ENCODE results near the gene BICDL1.

Gene BICDL1

GRCh38 chr12:119988472-119989360 is at the start of gene BICDL1:
Gene BICDL1 (plus strand): TSS chr12:119989236. CDS start chr12:119989869, 633 bp downstream.
- H3K27me3 ChIP-seq (ENCODE audit: control insufficient read depth in 1 of 2, insufficient read depth in 2 of 2, low read length in 2 of 2), result peaks cover 7 to 37% of the 10 kb centered on the region in 2 donors
- H3K4me1 ChIP-seq (ENCODE audit: insufficient read depth, low read length), result peaks cover 6% of the 10 kb centered on the region
- H3K9ac ChIP-seq (ENCODE audit: low read length), result no peak within 1 kb of the TSS
- H3K4me3 ChIP-seq (ENCODE audit: low read depth in 1 of 2, low read length in 2 of 2), result peak within 1 kb of the TSS in 1 of 2 donors; percentile 24
- no peak within 1 kb of the TSS for H3K27ac ChIP-seq (ENCODE audit: low read depth, low read length)
- no peaks in the 10 kb centered on the region for H3K9me3 ChIP-seq (ENCODE audit: low read length)
- H3K36me3 ChIP-seq (ENCODE audit: insufficient read depth, low read length), result no peaks in the 10 kb centered on the region

DNA sequence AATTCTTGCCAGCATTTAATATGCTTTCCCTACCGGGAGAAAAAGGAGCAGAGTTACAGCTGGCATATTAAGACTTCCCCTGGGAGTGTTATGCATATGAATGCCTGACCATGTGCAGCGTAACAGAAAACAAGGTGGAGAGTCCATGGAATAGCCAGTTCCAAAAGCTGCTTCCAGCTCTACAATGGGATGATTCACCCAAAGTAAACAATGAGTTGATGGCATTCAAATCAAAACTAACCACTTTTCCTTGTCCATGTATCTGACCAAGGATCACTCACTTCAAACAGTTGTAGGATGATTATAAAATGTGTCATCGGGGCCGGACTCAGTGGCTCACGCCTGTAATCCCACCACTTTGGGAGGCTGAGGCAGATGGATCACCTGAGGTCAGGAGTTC is 48.1 kb upstream of the BICDL1 start:
- no peaks in the 10 kb centered on the region for H3K9me3 ChIP-seq (ENCODE audit: low read length)
- H3K36me3 ChIP-seq (ENCODE audit: insufficient read depth, low read length), result no peaks in the 10 kb centered on the region
- no peaks in the 10 kb centered on the region for H3K27me3 ChIP-seq (ENCODE audit: control insufficient read depth in 1 of 2, insufficient read depth in 2 of 2, low read length in 2 of 2)
- no peak overlapping the region for H3K27ac ChIP-seq (ENCODE audit: low read depth, low read length)
- no peak overlapping the region for H3K4me3 ChIP-seq (ENCODE audit: low read depth in 1 of 2, low read length in 2 of 2)
- no peak overlapping the region for H3K9ac ChIP-seq (ENCODE audit: low read length)
- H3K4me1 ChIP-seq (ENCODE audit: insufficient read depth, low read length), result no peaks in the 10 kb centered on the region

GRCh38 chr12:119942386-119942785 is 46.6 kb upstream of the BICDL1 start:
- Histone ChIP-seq H3K4me1 (ENCODE audit: insufficient read depth, low read length) (no peaks in the 10 kb centered on the region), H3K4me3 (ENCODE audit: low read depth in 1 of 2, low read length in 2 of 2) (no peak overlapping the region), H3K9me3 (ENCODE audit: low read length) (no peaks in the 10 kb centered on the region), H3K9ac (ENCODE audit: low read length) (no peak overlapping the region), H3K27ac (ENCODE audit: low read depth, low read length) (no peak overlapping the region), H3K36me3 (ENCODE audit: insufficient read depth, low read length) (no peaks in the 10 kb centered on the region), H3K27me3 (ENCODE audit: control insufficient read depth in 1 of 2, insufficient read depth in 2 of 2, low read length in 2 of 2) (no peaks in the 10 kb centered on the region)

GRCh38 chr12:119946213-119946612 is 42.8 kb upstream of the BICDL1 start:
- Histone ChIP-seq H3K27me3 (ENCODE audit: control insufficient read depth in 1 of 2, insufficient read depth in 2 of 2, low read length in 2 of 2) (no peaks in the 10 kb centered on the region), H3K27ac (ENCODE audit: low read depth, low read length) (no peak overlapping the region), H3K9ac (ENCODE audit: low read length) (no peak overlapping the region), H3K4me1 (ENCODE audit: insufficient read depth, low read length) (no peaks in the 10 kb centered on the region), H3K36me3 (ENCODE audit: insufficient read depth, low read length) (no peaks in the 10 kb centered on the region), H3K4me3 (ENCODE audit: low read depth in 1 of 2, low read length in 2 of 2) (no peak overlapping the region), H3K9me3 (ENCODE audit: low read length) (no peaks in the 10 kb centered on the region)

- Histone ChIP-seq H3K27ac (ENCODE audit: low read depth, low read length) (no peak overlapping the region), H3K9me3 (ENCODE audit: low read length) (no peaks in the 10 kb centered on the region), H3K36me3 (ENCODE audit: insufficient read depth, low read length) (no peaks in the 10 kb centered on the region), H3K4me3 (ENCODE audit: low read depth in 1 of 2, low read length in 2 of 2) (no peak overlapping the region), H3K4me1 (ENCODE audit: insufficient read depth, low read length) (no peaks in the 10 kb centered on the region), H3K27me3 (ENCODE audit: control insufficient read depth in 1 of 2, insufficient read depth in 2 of 2, low read length in 2 of 2) (no peaks in the 10 kb centered on the region), H3K9ac (ENCODE audit: low read length) (no peak overlapping the region)
Measured at GRCh38 chr12:119949145-119949544, 39.9 kb upstream of the BICDL1 start.

GRCh38 chr12:119949594-119949993 is 39.4 kb upstream of the BICDL1 start:
- Histone ChIP-seq H3K27ac (ENCODE audit: low read depth, low read length) (no peak overlapping the region), H3K27me3 (ENCODE audit: control insufficient read depth in 1 of 2, insufficient read depth in 2 of 2, low read length in 2 of 2) (no peaks in the 10 kb centered on the region), H3K9me3 (ENCODE audit: low read length) (no peaks in the 10 kb centered on the region), H3K4me3 (ENCODE audit: low read depth in 1 of 2, low read length in 2 of 2) (no peak overlapping the region), H3K4me1 (ENCODE audit: insufficient read depth, low read length) (no peaks in the 10 kb centered on the region), H3K36me3 (ENCODE audit: insufficient read depth, low read length) (no peaks in the 10 kb centered on the region), H3K9ac (ENCODE audit: low read length) (no peak overlapping the region)

- Histone ChIP-seq H3K4me1 (ENCODE audit: insufficient read depth, low read length) (no peaks in the 10 kb centered on the region), H3K9me3 (ENCODE audit: low read length) (peaks cover 10% of the 10 kb centered on the region), H3K9ac (ENCODE audit: low read length) (no peak overlapping the region), H3K36me3 (ENCODE audit: insufficient read depth, low read length) (no peaks in the 10 kb centered on the region), H3K4me3 (ENCODE audit: low read depth in 1 of 2, low read length in 2 of 2) (no peak overlapping the region), H3K27ac (ENCODE audit: low read depth, low read length) (no peak overlapping the region), H3K27me3 (ENCODE audit: control insufficient read depth in 1 of 2, insufficient read depth in 2 of 2, low read length in 2 of 2) (no peaks in the 10 kb centered on the region)
Measured at GRCh38 chr12:119956047-119956446, 33.0 kb upstream of the BICDL1 start.

DNA sequence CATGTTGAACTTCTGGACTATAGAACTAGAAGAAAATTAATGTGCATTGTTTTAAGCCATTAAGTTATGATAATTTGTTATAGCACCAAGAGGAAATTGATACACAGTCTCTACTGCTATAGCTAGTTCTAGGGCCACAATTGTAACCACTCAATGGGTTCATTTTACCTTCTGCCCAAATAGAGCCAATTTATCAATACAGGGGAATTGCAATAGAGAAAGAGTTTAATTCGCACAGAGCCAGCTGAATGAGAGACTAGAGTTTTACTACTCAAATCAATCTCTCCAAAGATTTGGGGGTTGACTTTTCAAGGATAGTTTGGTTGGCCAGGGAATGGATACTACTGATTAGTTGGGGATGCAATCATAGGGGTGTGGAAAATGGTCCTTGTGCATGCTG is 31.9 kb upstream of the BICDL1 start:
- Histone ChIP-seq H3K27ac (ENCODE audit: low read depth, low read length) (no peak overlapping the region), H3K4me1 (ENCODE audit: insufficient read depth, low read length) (no peaks in the 10 kb centered on the region), H3K4me3 (ENCODE audit: low read depth in 1 of 2, low read length in 2 of 2) (no peak overlapping the region), H3K36me3 (ENCODE audit: insufficient read depth, low read length) (no peaks in the 10 kb centered on the region), H3K9ac (ENCODE audit: low read length) (no peak overlapping the region), H3K9me3 (ENCODE audit: low read length) (peaks cover 10% of the 10 kb centered on the region), H3K27me3 (ENCODE audit: control insufficient read depth in 1 of 2, insufficient read depth in 2 of 2, low read length in 2 of 2) (no peaks in the 10 kb centered on the region)

DNA sequence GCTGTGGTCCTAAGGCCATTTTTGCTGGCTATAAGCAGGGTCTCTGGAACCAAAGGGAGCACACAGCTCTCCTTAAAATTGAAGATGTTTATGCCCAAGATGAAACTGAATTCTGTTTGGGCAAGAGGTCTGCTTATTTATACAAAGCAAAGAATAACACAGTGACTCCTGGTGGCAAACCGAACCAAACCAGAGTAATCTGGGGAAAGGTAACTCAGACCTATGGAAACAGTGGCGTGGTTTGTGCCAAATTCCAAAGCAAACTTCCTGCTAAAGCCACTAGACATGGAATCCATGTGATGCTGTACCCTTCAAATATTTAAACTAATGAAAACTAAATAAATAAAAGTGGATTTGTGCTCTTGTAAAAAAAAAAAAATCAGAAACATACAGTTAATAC is 29.6 kb upstream of the BICDL1 start:
- Histone ChIP-seq H3K9ac (ENCODE audit: low read length) (no peak overlapping the region), H3K27ac (ENCODE audit: low read depth, low read length) (no peak overlapping the region), H3K4me1 (ENCODE audit: insufficient read depth, low read length) (no peaks in the 10 kb centered on the region), H3K9me3 (ENCODE audit: low read length) (peaks cover 10% of the 10 kb centered on the region), H3K4me3 (ENCODE audit: low read depth in 1 of 2, low read length in 2 of 2) (no peak overlapping the region), H3K27me3 (ENCODE audit: control insufficient read depth in 1 of 2, insufficient read depth in 2 of 2, low read length in 2 of 2) (no peaks in the 10 kb centered on the region), H3K36me3 (ENCODE audit: insufficient read depth, low read length) (no peaks in the 10 kb centered on the region)

DNA sequence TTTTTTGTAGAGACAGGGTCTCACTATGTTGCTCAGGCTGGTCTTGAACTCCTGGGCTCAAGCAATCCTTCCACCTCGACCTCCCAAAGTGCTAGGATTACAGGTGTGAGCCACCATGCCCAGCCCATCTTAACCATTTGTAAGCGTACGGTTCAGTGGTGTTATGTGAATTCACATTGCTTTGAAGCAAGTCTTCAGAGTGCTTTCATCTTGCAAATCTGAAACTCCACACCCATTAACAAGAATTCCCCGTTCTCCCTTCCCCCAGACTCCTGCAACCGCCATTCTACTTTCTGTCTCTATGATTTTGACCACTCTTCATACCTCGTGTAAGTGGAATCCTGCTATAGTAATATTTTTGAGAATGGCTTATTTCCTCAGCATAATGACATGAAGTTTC is 24.9 kb upstream of the BICDL1 start:
- H3K9ac ChIP-seq (ENCODE audit: low read length), result no peak overlapping the region
- no peaks in the 10 kb centered on the region for H3K9me3 ChIP-seq (ENCODE audit: low read length)
- H3K27ac ChIP-seq (ENCODE audit: low read depth, low read length), result no peak overlapping the region
- H3K4me3 ChIP-seq (ENCODE audit: low read depth in 1 of 2, low read length in 2 of 2), result no peak overlapping the region
- H3K27me3 ChIP-seq (ENCODE audit: control insufficient read depth in 1 of 2, insufficient read depth in 2 of 2, low read length in 2 of 2), result no peaks in the 10 kb centered on the region
- H3K4me1 ChIP-seq (ENCODE audit: insufficient read depth, low read length), result no peaks in the 10 kb centered on the region
- no peaks in the 10 kb centered on the region for H3K36me3 ChIP-seq (ENCODE audit: insufficient read depth, low read length)

DNA sequence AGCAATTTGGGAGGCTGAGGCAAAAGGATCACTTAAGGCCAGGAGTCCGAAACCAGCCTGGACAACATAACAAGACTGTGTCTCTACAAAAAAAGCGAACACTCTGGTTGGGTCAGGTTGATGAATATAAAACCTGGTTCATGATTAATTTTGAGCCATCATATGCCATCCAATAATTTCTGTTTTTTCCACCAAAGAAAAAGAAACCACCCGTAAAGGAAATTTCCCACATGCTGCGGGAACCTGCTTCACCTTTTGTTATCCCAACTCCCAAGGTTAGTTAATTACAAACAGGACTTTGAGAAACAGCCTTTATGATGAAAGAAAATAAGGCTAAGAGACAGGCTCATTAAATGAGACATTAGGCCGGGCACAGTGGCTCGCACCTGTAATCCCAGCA is 24.1 kb upstream of the BICDL1 start:
- H3K4me1 ChIP-seq (ENCODE audit: insufficient read depth, low read length), result no peaks in the 10 kb centered on the region
- H3K27ac ChIP-seq (ENCODE audit: low read depth, low read length), result no peak overlapping the region
- H3K9ac ChIP-seq (ENCODE audit: low read length), result no peak overlapping the region

GRCh38 chr12:119980242-119980641 is 8.8 kb upstream of the BICDL1 start:
- Histone ChIP-seq H3K4me3 (ENCODE audit: low read depth in 1 of 2, low read length in 2 of 2) (no peak overlapping the region), H3K9me3 (ENCODE audit: low read length) (no peaks in the 10 kb centered on the region), H3K27ac (ENCODE audit: low read depth, low read length) (no peak overlapping the region), H3K36me3 (ENCODE audit: insufficient read depth, low read length) (no peaks in the 10 kb centered on the region), H3K27me3 (ENCODE audit: control insufficient read depth in 1 of 2, insufficient read depth in 2 of 2, low read length in 2 of 2) (peaks cover 0 to 12% of the 10 kb centered on the region in 2 donors), H3K4me1 (ENCODE audit: insufficient read depth, low read length) (no peaks in the 10 kb centered on the region), H3K9ac (ENCODE audit: low read length) (no peak overlapping the region)

More for the DNA sequence above, 24.1 kb upstream of the BICDL1 start:
- H3K27me3 ChIP-seq (ENCODE audit: control insufficient read depth in 1 of 2, insufficient read depth in 2 of 2, low read length in 2 of 2), result no peaks in the 10 kb centered on the region
- H3K36me3 ChIP-seq (ENCODE audit: insufficient read depth, low read length), result no peaks in the 10 kb centered on the region
- no peak overlapping the region for H3K4me3 ChIP-seq (ENCODE audit: low read depth in 1 of 2, low read length in 2 of 2)
- H3K9me3 ChIP-seq (ENCODE audit: low read length), result no peaks in the 10 kb centered on the region
